Mesothelial cell of epicardium (in vitro differentiated cells): ENCODE measurements around the gene CELF1. TPM values are rescaled to one million over a fixed set of nuclear protein-coding genes. Genes with fewer than 3 reads are reported as not detected.
A peak's percentile ranks its signal among the peaks of the same experiment; 100 is the strongest.
"Not testable (repeated sequence)": the region's sequence is repeated elsewhere in the genome, so short reads cannot be mapped to it uniquely, and the experiment has no call there.

Experiments
- DNase-seq, 2 experiments: peaks; one replicate each; pipeline ENCODE4 v3.0.0; 2021; ENCODE audit warnings: low spot score in 2 of 2; ENCODE audit not compliant: unreplicated experiment in 2 of 2
- H3K27ac Mint-ChIP-seq: 2 replicates; pipeline ENCODE4 v1.8.0; 2021; ENCODE audit warnings: mixed read lengths
- H3K27me3 Mint-ChIP-seq: 2 replicates; pipeline ENCODE4 v1.8.0; 2021; ENCODE audit warnings: low read depth, mixed read lengths
- H3K36me3 Mint-ChIP-seq: 2 replicates; pipeline ENCODE4 v1.8.0; 2021; ENCODE audit warnings: mixed read lengths
- H3K4me1 Mint-ChIP-seq: 2 replicates; pipeline ENCODE4 v1.8.0; 2021; ENCODE audit warnings: mixed read lengths
- H3K4me3 Mint-ChIP-seq: 2 replicates; pipeline ENCODE4 v1.8.0; 2021; ENCODE audit warnings: mild to moderate bottlenecking, moderate library complexity, mixed read lengths
- H3K9me3 Mint-ChIP-seq: 2 replicates; pipeline ENCODE4 v1.8.0; 2021; ENCODE audit warnings: mixed read lengths
- CTCF ChIP-seq: fragments of 200-600 bp; sonication (generic); IDR thresholded peaks from one replicate; pipeline ENCODE4 v1.5.0; 2021; ENCODE audit warnings: antibody characterized with exemption; ENCODE audit not compliant: unreplicated experiment
- total RNA-seq: library from RNA; stranded (reverse); gene quantifications from 3 replicates; pipeline ENCODE4 v1.2.1, GENCODE V29; 2021

CELF1 gene
- total RNA-seq, 1 donor from 2014 or later, result 123 TPM

DNA sequence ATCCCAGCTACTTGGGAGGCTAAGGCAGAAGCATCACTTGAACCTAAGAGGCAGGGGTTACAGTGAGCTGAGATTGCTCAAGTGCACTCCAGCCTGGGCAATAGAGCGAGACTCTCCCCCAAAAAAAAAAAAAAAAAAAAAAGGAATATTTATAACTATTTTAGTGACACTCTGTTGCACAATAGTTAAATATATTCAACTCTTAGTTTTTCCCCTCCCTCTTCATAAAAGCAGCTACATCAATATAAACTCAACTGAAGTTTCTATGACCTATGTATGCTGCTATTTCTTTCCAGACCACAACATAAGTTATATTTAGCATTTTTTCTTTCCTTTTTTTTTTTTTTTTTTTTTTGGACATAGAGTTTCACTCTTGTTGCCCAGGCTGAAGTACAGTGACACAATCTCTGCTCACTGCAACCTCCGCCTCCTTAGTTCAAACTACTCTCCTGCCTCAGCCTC is 19.2 kb downstream of the CELF1 start:
- H3K36me3 Mint-ChIP-seq, result peaks cover 7% of the 10 kb centered on the region
- no peaks in the 10 kb centered on the region for H3K27me3 Mint-ChIP-seq
- H3K4me1 Mint-ChIP-seq, result peaks cover 21% of the 10 kb centered on the region
- no peak for DNase-seq
- no peak overlapping the region for H3K4me3 Mint-ChIP-seq
- no peaks in the 10 kb centered on the region for H3K9me3 Mint-ChIP-seq
- TF ChIP-seq CTCF, result no peak
- no peak overlapping the region for H3K27ac Mint-ChIP-seq

- H3K27ac Mint-ChIP-seq, result peak overlapping the region; percentile 81
Observed at GRCh38 chr11:47532597-47533213, 20.2 kb downstream of the CELF1 start.

DNA sequence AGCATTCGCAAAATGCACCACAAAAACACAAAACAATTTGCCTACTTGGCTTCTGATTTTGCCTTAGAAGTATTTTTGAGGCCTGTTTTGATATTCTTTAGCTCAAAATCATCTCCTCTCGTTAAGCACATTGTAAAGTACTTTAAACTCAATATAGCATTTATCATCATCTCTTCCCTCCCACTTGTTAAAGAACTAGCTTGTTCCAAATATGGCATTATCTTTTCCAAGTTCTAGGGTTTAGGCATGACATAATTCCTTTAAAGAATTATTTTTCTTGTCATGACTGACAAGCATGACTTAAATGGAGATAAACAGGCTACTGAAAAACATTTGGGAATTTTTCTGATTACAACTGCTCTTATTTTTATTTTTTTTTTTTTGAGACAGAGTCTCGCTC is 21.3 kb downstream of the CELF1 start:
- H3K27ac Mint-ChIP-seq, result peak overlapping the region; percentile 79
- no peak for TF ChIP-seq CTCF
- H3K9me3 Mint-ChIP-seq, result no peaks in the 10 kb centered on the region
- H3K27me3 Mint-ChIP-seq, result no peaks in the 10 kb centered on the region
- H3K36me3 Mint-ChIP-seq, result peaks cover 5% of the 10 kb centered on the region
- no peak for DNase-seq
- H3K4me1 Mint-ChIP-seq, result peaks cover 19% of the 10 kb centered on the region
- H3K4me3 Mint-ChIP-seq, result no peak overlapping the region

More at GRCh38 chr11:47532597-47533213, 20.2 kb downstream of the CELF1 start:
- no peak for DNase-seq
- Mint-ChIP-seq H3K4me3 (no peak overlapping the region), H3K36me3 (peaks cover 5% of the 10 kb centered on the region), H3K9me3 (no peaks in the 10 kb centered on the region), H3K4me1 (peaks cover 19% of the 10 kb centered on the region), H3K27me3 (no peaks in the 10 kb centered on the region)
- TF ChIP-seq CTCF, result no peak

- not testable (repeated sequence) for DNase-seq, H3K4me3 Mint-ChIP-seq, H3K27me3 Mint-ChIP-seq, H3K9me3 Mint-ChIP-seq, H3K36me3 Mint-ChIP-seq
- peak overlapping the region; percentile 66 for H3K27ac Mint-ChIP-seq
- H3K4me1 Mint-ChIP-seq, result peaks cover 19% of the 10 kb centered on the region
Observed at GRCh38 chr11:47530721-47531120, 22.2 kb downstream of the CELF1 start.

DNA sequence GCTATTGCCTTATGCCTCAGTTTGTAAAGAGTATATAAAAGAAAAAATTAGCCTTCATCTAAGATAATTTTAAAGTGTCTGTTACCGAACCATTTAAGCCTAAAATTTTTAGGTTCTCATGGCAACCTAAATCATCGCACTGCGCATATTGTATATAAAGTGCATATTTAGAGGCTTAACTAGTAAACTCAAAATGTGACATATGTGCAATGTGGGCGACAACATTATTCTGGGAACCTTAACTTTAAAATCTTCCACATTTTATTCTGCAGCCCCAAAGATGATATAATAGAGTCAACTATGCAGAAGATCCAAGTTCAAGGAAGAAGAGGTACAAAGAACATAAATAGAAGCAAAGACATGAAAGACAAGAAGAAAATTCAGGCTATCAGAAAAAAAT is 23.0 kb downstream of the CELF1 start:
- Mint-ChIP-seq H3K36me3 (peaks cover 1% of the 10 kb centered on the region), H3K27me3 (no peaks in the 10 kb centered on the region), H3K27ac (peak overlapping the region; percentile 66), H3K9me3 (no peaks in the 10 kb centered on the region), H3K4me3 (no peak overlapping the region), H3K4me1 (peaks cover 26% of the 10 kb centered on the region)
- TF ChIP-seq CTCF, result no peak
- no peak for DNase-seq

DNA sequence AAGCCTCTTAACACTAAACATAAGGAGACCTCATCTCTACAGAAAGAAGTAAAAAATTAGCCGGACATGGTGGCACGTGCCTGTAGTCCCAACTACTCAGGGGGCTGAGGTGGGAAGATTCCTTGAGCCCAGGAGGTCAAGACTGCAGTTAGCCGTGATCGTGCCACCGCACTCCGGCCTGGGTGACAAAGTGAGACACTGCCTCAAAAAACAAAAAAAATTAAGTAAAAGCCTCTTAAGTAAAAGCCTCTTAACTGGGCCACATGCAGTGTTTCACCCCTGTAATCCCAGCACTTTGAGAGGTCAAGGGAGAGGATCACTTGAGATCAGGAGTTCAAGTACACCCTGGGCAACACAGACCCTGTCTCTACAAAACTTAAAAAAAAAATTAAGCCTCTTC is 25.7 kb downstream of the CELF1 start:
- no peak for DNase-seq
- Mint-ChIP-seq H3K27ac (peak overlapping the region; percentile 21), H3K27me3 (no peaks in the 10 kb centered on the region), H3K4me3 (no peak overlapping the region), H3K36me3 (no peaks in the 10 kb centered on the region), H3K9me3 (no peaks in the 10 kb centered on the region), H3K4me1 (peaks cover 36% of the 10 kb centered on the region)
- TF ChIP-seq CTCF, result no peak

- not testable (repeated sequence) for H3K36me3 Mint-ChIP-seq, DNase-seq, H3K27me3 Mint-ChIP-seq, H3K9me3 Mint-ChIP-seq, H3K4me3 Mint-ChIP-seq
- Mint-ChIP-seq H3K4me1 (peaks cover 31% of the 10 kb centered on the region), H3K27ac (peak overlapping the region; percentile 87)
Observed at GRCh38 chr11:47526032-47526431, 26.9 kb downstream of the CELF1 start.
